Measurements from ENCODE around the gene ZNF687.

ZNF687 gene

DNA sequence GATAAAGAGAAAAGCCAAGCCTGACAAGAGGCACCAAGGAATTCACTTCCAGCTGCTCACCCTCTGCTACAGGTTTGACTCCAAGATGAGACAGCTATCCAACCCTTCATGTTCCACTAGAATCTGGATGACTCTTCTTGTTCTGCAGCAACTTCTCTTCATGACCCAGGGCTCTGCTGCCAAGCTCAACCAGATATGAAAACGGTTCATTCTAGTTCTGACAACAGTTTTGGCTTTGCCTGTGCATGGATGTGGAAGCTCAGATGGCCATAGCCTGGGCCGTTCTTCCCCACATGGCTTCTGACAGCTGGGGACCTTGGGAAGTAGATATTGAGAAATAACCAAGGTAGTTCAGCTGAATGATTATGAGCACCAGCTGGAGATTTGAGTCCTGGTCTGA is 31.4 kb downstream of the ZNF687 start:
- DNase-seq = no peak

GRCh38 chr1:151314137-151314875 is 32.2 kb downstream of the ZNF687 start:
- no peak for DNase-seq

GRCh38 chr1:151315565-151316235 is 33.6 kb downstream of the ZNF687 start:
- DNase-seq = no peak

- no peak for DNase-seq
These were observed 36.9 kb downstream of the ZNF687 start for GRCh38 chr1:151318975-151319374.

GRCh38 chr1:151324390-151324930 is 42.4 kb downstream of the ZNF687 start:
- no peak for DNase-seq

GRCh38 chr1:151325231-151325630 is 43.1 kb downstream of the ZNF687 start:
- no peak for DNase-seq

DNA sequence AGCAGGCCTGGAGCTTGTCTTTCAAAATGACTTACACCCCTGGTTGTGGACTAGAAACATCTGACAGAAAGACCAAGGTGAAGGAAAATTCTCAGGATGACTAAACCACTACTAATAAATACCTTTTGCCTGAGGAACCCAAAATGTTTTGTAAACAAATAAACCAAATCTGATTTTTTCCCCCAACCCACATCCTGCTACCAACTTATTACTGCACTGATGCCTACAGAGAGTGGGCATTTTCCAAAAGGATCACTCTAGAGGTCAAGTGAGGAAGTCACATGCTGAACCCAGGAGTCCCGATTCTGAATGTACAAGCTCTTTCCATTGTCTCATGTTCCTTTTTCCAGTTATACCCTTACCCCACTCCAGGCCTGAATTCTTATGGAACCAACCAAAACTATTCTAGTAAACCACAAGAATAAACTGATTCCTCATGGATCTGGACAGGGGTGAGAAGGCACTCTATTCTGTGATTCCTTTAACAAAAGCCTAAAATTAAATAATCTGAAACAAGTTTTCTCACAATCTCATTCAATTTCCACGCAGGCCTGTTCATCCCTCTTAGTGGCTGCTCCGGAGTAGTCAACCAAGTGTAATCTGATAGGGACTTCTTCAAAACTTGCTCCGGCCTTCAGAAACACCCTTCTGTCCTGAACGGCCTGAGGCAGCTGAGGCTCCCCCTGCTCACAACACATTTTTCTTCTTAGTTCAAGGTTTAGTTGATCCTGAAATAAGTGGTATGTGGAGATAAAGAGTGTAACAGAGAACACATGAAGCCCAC is 43.7 kb downstream of the ZNF687 start:
- DNase-seq = no peak

- DNase-seq = no peak
These were observed 44.6 kb downstream of the ZNF687 start for GRCh38 chr1:151326619-151327222.

DNA sequence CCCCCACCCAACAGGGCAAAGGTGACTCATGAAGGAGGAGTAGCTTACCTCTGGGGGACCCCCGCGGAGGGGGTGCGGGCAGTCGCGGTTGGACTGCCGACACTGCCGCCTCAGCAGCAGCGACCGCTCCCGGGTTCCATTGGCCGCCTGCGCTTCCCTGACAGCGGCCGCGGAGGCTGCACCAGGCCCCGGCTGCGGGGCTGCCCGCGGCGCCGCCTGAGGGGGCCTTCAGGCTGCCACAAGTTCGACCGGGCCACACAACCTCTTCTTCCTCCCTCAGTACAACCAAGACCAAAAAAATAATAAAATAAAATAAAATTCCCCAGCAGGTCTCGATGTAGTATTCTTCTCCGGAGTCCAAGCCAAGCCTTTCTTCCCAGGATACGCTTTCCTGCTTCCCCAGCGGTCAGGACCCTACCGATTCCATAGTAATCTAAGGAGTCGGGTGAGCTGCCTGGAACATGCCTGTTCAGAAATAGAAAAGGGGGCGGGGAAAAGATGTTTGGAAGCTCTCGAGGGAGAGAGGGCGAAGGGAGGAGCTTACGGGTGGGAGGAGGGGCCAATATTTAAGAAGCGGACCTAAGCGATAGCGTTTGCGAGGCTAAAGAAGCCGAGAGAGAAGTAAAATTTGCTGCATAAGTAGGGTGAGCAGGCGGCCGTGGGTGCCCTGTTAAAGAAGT is 45.3 kb downstream of the ZNF687 start, which contains the start of gene PI4KB:
Gene PI4KB, minus strand, starts transcription at position 194 of the 680 bp plus-strand sequence. CDS start 10,935 bp downstream, outside the sequence.
- peak; percentile 86 for DNase-seq

- peak; percentile 62 for DNase-seq
These were observed 46.0 kb downstream of the ZNF687 start for GRCh38 chr1:151327903-151328674.

GRCh38 chr1:151334822-151335221 is 52.7 kb downstream of the ZNF687 start:
- DNase-seq = no peak

GRCh38 chr1:151336556-151336955 is 54.5 kb downstream of the ZNF687 start:
- no peak for DNase-seq

DNA sequence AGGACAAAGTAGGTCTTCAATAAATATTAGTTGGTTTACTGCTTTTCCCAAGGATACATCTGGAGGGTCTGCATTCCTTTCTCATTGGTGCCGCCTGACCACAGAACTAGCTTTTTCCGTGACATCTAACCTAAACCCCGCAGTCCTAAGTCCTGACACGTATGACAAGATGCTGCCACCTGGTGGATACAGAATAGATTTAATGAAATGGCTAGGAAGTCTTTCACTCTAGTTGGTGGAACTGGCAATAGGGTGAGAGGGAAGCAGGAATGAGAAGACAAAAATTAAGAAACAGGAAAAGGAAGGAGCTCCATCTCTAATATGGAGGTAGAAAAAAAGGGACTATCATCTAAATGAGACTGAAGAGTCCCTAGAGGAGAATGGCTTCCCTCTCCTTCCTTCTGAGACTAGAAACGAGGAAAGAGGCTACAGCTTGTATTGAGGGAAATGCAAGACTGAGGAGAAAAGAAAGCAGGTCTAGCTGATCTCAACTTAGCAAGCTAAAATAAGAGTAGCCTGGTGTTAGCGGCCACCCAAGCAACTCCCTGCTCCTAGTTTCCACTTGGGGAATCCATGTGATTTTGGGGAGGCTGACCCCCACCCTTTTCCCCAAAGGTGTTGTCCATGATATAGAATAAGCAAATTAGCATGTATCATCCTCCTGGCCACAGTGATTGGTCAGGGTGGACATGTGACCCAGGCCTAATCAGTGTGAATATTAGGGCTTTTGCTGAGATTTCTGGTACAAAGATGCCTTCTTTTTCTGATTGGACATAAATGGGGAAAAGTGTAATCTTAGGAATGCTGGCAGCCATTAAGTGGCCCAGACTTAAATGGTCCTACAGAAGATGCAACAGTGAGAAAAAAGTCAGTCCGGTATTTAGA is 59.0 kb downstream of the ZNF687 start:
- DNase-seq = no peak
